Measurements from ENCODE around the gene RFXAP. TPM values are rescaled to one million over a fixed set of nuclear protein-coding genes. Genes with fewer than 3 reads are reported as not detected.

The RFXAP gene
- total RNA-seq, 1 donor, result 3.7 TPM

DNA sequence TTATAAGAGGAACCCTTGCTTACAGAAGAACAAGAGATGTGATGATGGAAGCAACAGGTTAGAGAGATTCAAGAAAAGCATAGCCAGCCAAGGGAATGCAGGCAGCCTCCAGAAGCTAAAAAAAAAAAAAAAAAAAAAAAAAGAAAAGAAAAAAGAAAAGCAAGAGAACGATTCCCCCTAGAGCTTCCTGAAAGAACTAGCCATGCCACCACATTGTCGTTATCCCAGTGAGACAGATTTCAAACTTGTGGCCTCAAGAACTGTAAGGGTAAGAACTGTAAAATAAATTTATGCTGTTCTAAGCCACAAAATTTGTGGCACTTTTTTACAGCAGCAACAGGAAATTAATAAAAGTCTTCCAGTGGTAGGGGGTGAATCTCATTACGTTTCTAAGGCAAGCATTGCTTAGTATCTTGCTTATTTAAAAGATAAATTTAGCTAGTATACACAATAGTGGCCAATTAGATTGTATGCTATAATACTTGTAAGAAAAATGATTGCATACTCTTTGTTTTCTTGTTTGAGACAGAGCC, 21.8 kb downstream of the RFXAP start:
- TF ChIP-seq, protein P1, sequence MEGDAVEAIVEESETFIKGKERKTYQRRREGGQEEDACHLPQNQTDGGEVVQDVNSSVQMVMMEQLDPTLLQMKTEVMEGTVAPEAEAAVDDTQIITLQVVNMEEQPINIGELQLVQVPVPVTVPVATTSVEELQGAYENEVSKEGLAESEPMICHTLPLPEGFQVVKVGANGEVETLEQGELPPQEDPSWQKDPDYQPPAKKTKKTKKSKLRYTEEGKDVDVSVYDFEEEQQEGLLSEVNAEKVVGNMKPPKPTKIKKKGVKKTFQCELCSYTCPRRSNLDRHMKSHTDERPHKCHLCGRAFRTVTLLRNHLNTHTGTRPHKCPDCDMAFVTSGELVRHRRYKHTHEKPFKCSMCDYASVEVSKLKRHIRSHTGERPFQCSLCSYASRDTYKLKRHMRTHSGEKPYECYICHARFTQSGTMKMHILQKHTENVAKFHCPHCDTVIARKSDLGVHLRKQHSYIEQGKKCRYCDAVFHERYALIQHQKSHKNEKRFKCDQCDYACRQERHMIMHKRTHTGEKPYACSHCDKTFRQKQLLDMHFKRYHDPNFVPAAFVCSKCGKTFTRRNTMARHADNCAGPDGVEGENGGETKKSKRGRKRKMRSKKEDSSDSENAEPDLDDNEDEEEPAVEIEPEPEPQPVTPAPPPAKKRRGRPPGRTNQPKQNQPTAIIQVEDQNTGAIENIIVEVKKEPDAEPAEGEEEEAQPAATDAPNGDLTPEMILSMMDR (IDR thresholded peaks at IDR 0.05; ENCODE audit: insufficient read depth, low read length), result no peak
- no peak for DNase-seq (ENCODE audit: low read depth)
- no peak overlapping the region for H3K4me3 ChIP-seq (ENCODE audit: low read depth, low read length)

DNA sequence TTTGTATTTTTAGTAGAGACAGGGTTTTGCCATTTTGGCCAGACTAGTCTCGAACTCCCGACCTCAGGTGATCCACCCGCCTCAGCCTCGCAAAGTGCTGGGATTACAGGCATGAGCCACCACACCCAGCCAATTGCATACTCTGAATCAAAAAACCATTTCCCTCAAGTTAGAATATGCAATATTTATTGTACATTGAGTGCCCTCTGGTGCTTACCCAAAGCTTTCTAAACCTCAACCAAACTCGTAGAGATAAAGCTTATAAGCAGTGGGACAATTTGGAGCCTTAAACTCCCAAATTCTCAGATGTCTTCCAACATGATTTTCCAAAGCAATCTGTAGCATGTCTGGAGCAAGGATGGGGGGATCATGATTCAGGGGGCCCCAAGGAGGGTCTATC, 22.4 kb downstream of the RFXAP start:
- TF ChIP-seq, protein P1 (IDR thresholded peaks at IDR 0.05; ENCODE audit: insufficient read depth, low read length), result no peak
- DNase-seq (ENCODE audit: low read depth), result peak; percentile 31
- H3K4me3 ChIP-seq (ENCODE audit: low read depth, low read length), result no peak overlapping the region

DNA sequence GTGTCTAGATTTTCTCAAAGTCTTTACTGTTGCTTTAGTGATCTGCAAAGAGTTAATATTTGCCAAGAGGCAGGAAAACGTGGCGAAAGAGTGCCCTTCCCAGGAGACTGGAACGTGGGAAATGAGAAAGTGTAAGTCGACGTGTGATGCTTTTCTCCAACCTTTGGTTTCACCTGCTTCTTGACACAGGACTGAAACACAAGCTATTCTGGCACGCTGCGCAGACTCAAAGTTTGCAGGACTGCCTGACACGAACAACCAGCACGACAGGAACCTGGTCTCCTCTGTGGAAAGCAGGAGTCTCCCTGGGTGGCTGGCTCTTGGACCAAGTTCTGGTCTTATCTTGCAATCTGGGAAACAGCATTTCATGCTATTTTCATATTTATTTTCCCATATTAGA, 28.6 kb downstream of the RFXAP start:
- no peak for DNase-seq (ENCODE audit: low read depth)
- TF ChIP-seq, protein P1 (IDR thresholded peaks at IDR 0.05; ENCODE audit: insufficient read depth, low read length), result no peak

DNA sequence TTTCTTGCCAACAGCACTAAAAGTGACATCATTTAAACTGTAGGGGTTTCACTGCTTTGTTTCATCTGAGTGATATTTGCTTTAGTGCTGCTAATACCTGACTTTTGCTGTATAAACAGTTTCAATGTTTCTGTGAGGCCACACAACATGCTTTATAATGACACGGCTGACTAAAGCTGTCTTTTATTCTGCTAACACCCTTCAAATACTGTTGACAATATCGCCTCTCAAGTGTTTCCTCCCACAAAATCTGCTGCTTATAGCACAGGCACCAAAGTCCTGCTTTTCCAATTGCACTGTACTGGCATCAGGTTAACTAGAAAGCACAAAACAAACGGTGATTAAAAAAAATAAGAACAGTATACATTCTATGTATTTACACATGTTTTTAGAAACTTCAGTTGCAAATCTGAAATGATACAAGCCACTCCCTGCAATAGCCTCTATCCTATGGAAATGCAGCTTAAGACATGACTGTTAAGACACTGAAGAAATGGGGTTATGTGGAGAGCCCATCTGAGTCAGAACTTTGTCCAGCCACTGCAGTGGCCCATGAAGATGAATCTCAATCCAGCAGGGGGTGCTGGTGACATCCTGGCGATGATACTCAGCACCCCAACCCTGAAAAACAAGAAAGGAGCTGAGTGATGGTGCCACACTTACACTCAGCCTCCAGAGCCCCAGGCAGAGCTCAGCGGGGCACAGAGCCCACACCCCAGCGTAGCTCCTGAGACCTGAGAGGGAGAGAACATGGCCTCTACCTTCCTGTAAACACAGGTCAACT, 29.4 kb downstream of the RFXAP start:
- TF ChIP-seq, protein P1 (IDR thresholded peaks at IDR 0.05; ENCODE audit: insufficient read depth, low read length), result peak; percentile 16
- no peak overlapping the region for H3K4me3 ChIP-seq (ENCODE audit: low read depth, low read length)
- no peak for DNase-seq (ENCODE audit: low read depth)

More for the DNA sequence above, 28.6 kb downstream of the RFXAP start:
- no peak overlapping the region for H3K4me3 ChIP-seq (ENCODE audit: low read depth, low read length)

DNA sequence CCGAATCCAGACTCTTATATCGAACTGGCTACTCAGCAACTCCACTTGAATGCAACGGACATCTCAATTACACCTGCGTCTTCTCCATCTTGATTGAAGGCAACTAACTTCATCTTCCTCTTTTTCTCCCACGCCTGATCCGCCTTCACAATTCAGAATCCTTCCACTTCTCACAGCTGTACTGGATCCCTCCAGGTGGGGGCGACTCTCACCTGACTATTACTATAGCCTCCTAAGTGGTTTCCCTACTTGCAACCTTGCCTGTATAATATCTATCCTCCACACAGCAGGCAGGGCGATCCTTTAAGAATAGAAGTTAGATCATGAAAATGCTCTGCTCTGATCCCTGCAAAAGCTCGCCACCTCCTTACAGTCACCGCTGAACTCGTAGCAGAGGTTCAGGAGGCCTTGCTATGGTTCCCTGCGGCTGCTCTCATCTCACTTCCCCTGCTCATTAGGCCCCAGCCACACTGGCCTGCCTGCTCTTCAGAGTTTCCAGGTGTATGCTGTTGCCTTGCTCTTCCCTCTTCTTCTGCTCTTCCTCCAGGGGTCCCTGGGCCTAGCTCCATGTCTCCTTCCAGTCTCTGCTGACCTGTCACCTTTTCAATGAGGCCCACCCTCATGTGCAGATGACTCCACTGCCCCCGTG, 31.9 kb downstream of the RFXAP start:
- TF ChIP-seq, protein P1 (IDR thresholded peaks at IDR 0.05; ENCODE audit: insufficient read depth, low read length), result peak; percentile 32
- H3K4me3 ChIP-seq (ENCODE audit: low read depth, low read length), result no peak overlapping the region
- no peak for DNase-seq (ENCODE audit: low read depth)

DNA sequence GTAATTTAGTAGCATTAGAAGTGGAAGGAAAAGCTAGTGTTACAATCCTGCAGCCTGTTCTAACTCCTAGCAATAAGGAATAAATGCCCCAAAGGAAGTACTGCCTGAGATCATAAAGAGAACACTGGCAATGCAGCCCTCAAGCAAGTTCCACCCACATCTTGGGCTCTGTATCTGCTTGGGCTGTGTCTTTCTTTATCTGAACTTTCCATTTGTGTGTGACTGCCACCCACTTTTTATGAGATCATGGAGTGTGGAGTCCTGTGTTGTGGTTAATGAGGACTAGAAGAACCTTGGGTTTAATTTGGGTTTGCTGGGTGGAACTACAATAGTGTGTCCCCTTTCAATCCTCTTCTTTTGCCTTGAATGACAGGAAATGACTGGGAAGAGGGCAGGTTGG, 38.2 kb downstream of the RFXAP start:
- TF ChIP-seq, protein P1 (IDR thresholded peaks at IDR 0.05; ENCODE audit: insufficient read depth, low read length), result no peak
- no peak overlapping the region for H3K4me3 ChIP-seq (ENCODE audit: low read depth, low read length)
- DNase-seq (ENCODE audit: low read depth), result no peak
